HEK293 (cell line): Measurements from ENCODE around the gene ANO7.

ENCODE experiments used
- CTCF ChIA-PET: fragments of 350-600 bp; formaldehyde crosslinking; extraction: SDS; loops from one replicate; lab custom pipeline; 2021; ENCODE audit warnings: antibody characterized with exemption; lab: Yijun Ruan, JAX
- POLR2A ChIA-PET: fragments of 300-600 bp; formaldehyde crosslinking; extraction: SDS; loops from one replicate; lab custom pipeline; 2020; ENCODE audit warnings: antibody characterized with exemption, inconsistent platforms; lab: Yijun Ruan, JAX
- H3K27ac ChIP-seq: fragments of 200-500 bp; sonication (Bioruptor generic); 2 replicates; pipeline ENCODE4 v1.5.1; 2014; ENCODE audit warnings: low read depth, low read length, control low read depth, inconsistent platforms; ENCODE audit errors: extremely low read depth
- H3K36me3 ChIP-seq, 2 experiments: fragments of 200-500 bp in 1 of 2; sonication (Bioruptor generic) in 1 of 2; 1 replicate in 1 of 2; 2 replicates in 1 of 2; pipeline ENCODE4 v1.5.1; 2014 to 2017; ENCODE audit warnings: inconsistent platforms in 2 of 2, low read length in 2 of 2; ENCODE audit not compliant: control insufficient read depth in 2 of 2, insufficient read depth in 1 of 2
- H3K4me1 ChIP-seq: fragments of 200-500 bp; sonication (Bioruptor generic); 2 replicates; pipeline ENCODE4 v1.5.1; 2014; ENCODE audit warnings: mild to moderate bottlenecking, low read length, inconsistent platforms; ENCODE audit not compliant: control insufficient read depth, insufficient read depth
- H3K4me3 ChIP-seq: 2 replicates; pipeline ENCODE4 v1.5.1; 2011; ENCODE audit warnings: low read depth, mild to moderate bottlenecking, control low read depth, low read length, moderate library complexity
- H3K9me3 ChIP-seq: fragments of 200-500 bp; sonication (Bioruptor generic); 2 replicates; pipeline ENCODE4 v1.5.1; 2014; ENCODE audit warnings: low read depth, low read length, inconsistent platforms; ENCODE audit not compliant: control insufficient read depth, insufficient read depth
- BCL6B ChIP-seq: fragments of 450-650 bp; formaldehyde crosslinking; IDR thresholded peaks from 2 replicates; pipeline ENCODE4 v1.5.1; 2017; ENCODE audit warnings: missing biosample characterization, missing genetic modification characterization
- HOXC10 ChIP-seq: sonication (generic); formaldehyde crosslinking; IDR thresholded peaks from 2 replicates; pipeline ENCODE4 v1.8.1; 2023; ENCODE audit warnings: mild to moderate bottlenecking, missing genetic modification reagents
- KLF9 ChIP-seq: fragments of 450-650 bp; formaldehyde crosslinking; IDR thresholded peaks from 2 replicates; pipeline ENCODE4 v1.5.1; 2016; ENCODE audit warnings: missing biosample characterization, missing genetic modification characterization, low read depth
- MEIS1 ChIP-seq: sonication (generic); formaldehyde crosslinking; IDR thresholded peaks from 2 replicates; pipeline ENCODE4 v1.8.1; 2022; ENCODE audit warnings: missing genetic modification reagents, mild to moderate bottlenecking, borderline replicate concordance
- PRDM4 ChIP-seq: fragments of 450-650 bp; formaldehyde crosslinking; IDR thresholded peaks from 2 replicates; pipeline ENCODE4 v1.5.1; 2017; ENCODE audit warnings: missing biosample characterization, missing genetic modification characterization
- SALL2 ChIP-seq: fragments of 450-650 bp; formaldehyde crosslinking; IDR thresholded peaks from 2 replicates; pipeline ENCODE4 v1.5.0; 2017; ENCODE audit warnings: missing biosample characterization, mild to moderate bottlenecking, missing genetic modification characterization, borderline replicate concordance
- ZBTB17 ChIP-seq: fragments of 450-650 bp; formaldehyde crosslinking; IDR thresholded peaks from 2 replicates; pipeline ENCODE4 v1.5.1; 2016; ENCODE audit warnings: missing biosample characterization, missing genetic modification characterization
- ZEB2 ChIP-seq: fragments of 450-650 bp; formaldehyde crosslinking; IDR thresholded peaks from 2 replicates; pipeline ENCODE4 v1.5.1; 2016; ENCODE audit warnings: missing biosample characterization, missing genetic modification characterization
- ZNF26 ChIP-seq: fragments of 450-650 bp; formaldehyde crosslinking; IDR thresholded peaks from 2 replicates; pipeline ENCODE4 v1.5.1; 2016; ENCODE audit warnings: missing biosample characterization, missing genetic modification characterization
- ZNF514 ChIP-seq: fragments of 450-650 bp; formaldehyde crosslinking; IDR thresholded peaks from 2 replicates; pipeline ENCODE4 v1.5.1; 2016; ENCODE audit warnings: missing biosample characterization, missing genetic modification characterization
- ZNF585B ChIP-seq: fragments of 450-650 bp; formaldehyde crosslinking; IDR thresholded peaks from 2 replicates; pipeline ENCODE4 v1.5.1; 2016; ENCODE audit warnings: missing biosample characterization, missing genetic modification characterization
- ZNF600 ChIP-seq: fragments of 450-650 bp; formaldehyde crosslinking; IDR thresholded peaks from 2 replicates; pipeline ENCODE4 v1.5.1; 2016; ENCODE audit warnings: missing biosample characterization, missing genetic modification characterization
- ZNF610 ChIP-seq: fragments of 450-650 bp; formaldehyde crosslinking; IDR thresholded peaks from 2 replicates; pipeline ENCODE4 v1.5.1; 2016; ENCODE audit warnings: missing biosample characterization, missing genetic modification characterization, borderline replicate concordance
- ZNF76 ChIP-seq: fragments of 450-650 bp; formaldehyde crosslinking; IDR thresholded peaks from 2 replicates; pipeline ENCODE4; 2016; ENCODE audit warnings: low read depth, missing biosample characterization, missing genetic modification characterization, borderline replicate concordance
- ZNF785 ChIP-seq: fragments of 450-650 bp; formaldehyde crosslinking; IDR thresholded peaks from 2 replicates; pipeline ENCODE4 v1.5.1; 2016; ENCODE audit warnings: missing biosample characterization, missing genetic modification characterization
- ZNF792 ChIP-seq: fragments of 450-650 bp; formaldehyde crosslinking; IDR thresholded peaks from 2 replicates; pipeline ENCODE4 v1.5.1; 2016; ENCODE audit warnings: missing biosample characterization, missing genetic modification characterization
- TF ChIP-seq, protein P1 (sequence below): fragments of 450-650 bp; formaldehyde crosslinking; IDR thresholded peaks from 2 replicates; pipeline ENCODE4 v1.5.1; 2016; ENCODE audit warnings: missing biosample characterization, missing genetic modification characterization

The ANO7 gene

DNA sequence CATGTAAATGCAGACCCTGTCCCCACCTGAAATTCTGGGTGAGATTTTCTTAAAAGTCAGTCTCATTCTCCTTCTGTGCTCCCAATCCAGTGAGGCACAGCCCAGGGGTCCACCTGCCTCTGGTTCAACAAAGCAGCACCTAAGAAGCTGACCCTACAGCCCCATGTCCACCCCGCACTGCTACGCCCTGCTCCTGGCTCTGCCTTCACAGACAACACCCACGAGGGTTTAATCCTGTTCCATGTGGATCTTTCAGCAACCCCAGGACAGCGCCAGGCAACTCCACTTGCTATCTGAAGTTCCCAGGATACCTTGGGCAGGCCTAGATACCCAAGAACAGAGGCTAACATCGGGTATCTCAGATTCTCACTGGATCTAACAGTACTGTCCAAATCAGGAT lies 82.1 kb downstream of the ANO7 start:
- no peak for TF ChIP-seq BCL6B
- no peak for TF ChIP-seq ZNF585B (tag by site-specific recombination)
- TF ChIP-seq HOXC10 (CRISPR knock-in tag): no peak
- no peak for TF ChIP-seq ZBTB17 (tag by site-specific recombination)
- TF ChIP-seq ZNF26 (tag by site-specific recombination): no peak
- no peak for TF ChIP-seq ZNF785 (tag by site-specific recombination)
- TF ChIP-seq ZNF610: no peak
- TF ChIP-seq PRDM4: no peak
- TF ChIP-seq MEIS1 (CRISPR knock-in tag): no peak
- no peak for TF ChIP-seq ZNF792 (tag by site-specific recombination)
- TF ChIP-seq ZNF600: no peak
- no peak for TF ChIP-seq ZNF514 (tag by site-specific recombination)
- no peak for TF ChIP-seq ZNF76 (tag by site-specific recombination)
- TF ChIP-seq SALL2 (tag by site-specific recombination): no peak
- TF ChIP-seq, protein P1, sequence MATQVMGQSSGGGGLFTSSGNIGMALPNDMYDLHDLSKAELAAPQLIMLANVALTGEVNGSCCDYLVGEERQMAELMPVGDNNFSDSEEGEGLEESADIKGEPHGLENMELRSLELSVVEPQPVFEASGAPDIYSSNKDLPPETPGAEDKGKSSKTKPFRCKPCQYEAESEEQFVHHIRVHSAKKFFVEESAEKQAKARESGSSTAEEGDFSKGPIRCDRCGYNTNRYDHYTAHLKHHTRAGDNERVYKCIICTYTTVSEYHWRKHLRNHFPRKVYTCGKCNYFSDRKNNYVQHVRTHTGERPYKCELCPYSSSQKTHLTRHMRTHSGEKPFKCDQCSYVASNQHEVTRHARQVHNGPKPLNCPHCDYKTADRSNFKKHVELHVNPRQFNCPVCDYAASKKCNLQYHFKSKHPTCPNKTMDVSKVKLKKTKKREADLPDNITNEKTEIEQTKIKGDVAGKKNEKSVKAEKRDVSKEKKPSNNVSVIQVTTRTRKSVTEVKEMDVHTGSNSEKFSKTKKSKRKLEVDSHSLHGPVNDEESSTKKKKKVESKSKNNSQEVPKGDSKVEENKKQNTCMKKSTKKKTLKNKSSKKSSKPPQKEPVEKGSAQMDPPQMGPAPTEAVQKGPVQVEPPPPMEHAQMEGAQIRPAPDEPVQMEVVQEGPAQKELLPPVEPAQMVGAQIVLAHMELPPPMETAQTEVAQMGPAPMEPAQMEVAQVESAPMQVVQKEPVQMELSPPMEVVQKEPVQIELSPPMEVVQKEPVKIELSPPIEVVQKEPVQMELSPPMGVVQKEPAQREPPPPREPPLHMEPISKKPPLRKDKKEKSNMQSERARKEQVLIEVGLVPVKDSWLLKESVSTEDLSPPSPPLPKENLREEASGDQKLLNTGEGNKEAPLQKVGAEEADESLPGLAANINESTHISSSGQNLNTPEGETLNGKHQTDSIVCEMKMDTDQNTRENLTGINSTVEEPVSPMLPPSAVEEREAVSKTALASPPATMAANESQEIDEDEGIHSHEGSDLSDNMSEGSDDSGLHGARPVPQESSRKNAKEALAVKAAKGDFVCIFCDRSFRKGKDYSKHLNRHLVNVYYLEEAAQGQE (tag by site-specific recombination): no peak
- no peak for TF ChIP-seq ZEB2
- TF ChIP-seq KLF9 (tag by site-specific recombination): no peak
- TF ChIP-seq, all 188 proteins: peak for 0
- no peak overlapping the region for H3K4me3 ChIP-seq
- no peaks in the 10 kb centered on the region for H3K9me3 ChIP-seq
- POLR2A ChIA-PET: no interaction called here
- H3K27ac ChIP-seq: no peak overlapping the region
- H3K36me3 ChIP-seq: peaks cover 13 to 46% of the 10 kb centered on the region in 2 experiments; a peak in 2 of 3 replicates
- peaks cover 6% of the 10 kb centered on the region for H3K4me1 ChIP-seq
- CTCF ChIA-PET: no interaction called here
